Measurements from ENCODE around the gene KAT6B.

KAT6B gene

GRCh38 chr10:74823791-74824183 is 2.6 kb upstream of the KAT6B start:
- no peak for DNase-seq (ENCODE audit: low read depth)

GRCh38 chr10:74824184-74824899 is 2.1 kb upstream of the KAT6B start:
- no peak for DNase-seq (ENCODE audit: low read depth)

DNA sequence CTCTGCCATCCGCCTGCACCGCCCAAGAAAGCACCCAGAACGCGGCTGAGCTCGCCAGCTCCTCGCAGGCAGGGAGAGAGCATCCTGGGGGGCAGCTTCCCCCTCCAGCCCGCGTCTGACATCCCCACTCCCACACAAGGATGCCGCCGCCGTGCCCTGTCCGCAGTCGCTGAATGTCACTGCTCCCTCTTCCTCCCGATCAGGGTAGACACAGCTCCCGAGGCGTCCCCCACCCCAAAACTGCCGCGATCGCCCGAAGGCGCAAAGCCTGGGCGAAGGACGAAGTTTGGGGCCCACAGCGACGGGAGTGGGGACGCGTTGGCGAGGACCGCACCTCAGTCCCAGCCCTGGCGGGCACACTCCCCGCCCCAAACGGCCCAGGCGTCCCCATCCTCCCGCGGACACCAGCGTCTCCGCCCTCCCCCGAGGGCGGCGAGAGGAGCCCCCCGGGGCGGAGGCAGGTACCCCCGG is 1.5 kb upstream of the KAT6B start:
- no peak for DNase-seq (ENCODE audit: low read depth)

GRCh38 chr10:74825371-74826141 is 844 bp upstream of the KAT6B start:
- DNase-seq (ENCODE audit: low read depth): no peak

- DNase-seq (ENCODE audit: low read depth): no peak
Observed at GRCh38 chr10:74827045-74827441, 643 bp downstream of the KAT6B start.

DNA sequence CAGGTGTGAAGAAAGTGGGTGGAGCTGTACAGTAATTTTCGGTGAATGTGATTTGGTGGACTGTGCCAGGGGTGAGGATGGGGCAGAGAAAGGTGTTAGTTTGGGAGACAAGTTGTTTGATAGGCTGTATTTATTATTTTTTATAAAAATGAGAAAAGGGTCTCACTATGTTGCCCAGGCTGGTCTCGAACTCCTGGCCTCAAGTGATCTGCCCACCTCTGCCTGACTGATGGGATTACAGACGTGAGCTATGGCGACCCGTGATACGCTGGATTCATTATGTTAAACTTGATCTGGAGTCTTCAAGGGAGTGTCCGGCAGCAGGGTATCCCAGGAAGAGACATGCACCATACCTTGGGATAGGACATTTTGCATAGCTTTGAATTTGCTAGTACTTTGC is 1.3 kb downstream of the KAT6B start:
- no peak for DNase-seq (ENCODE audit: low read depth)

GRCh38 chr10:74828946-74829345 is 2.5 kb downstream of the KAT6B start:
- no peak for DNase-seq (ENCODE audit: low read depth)

GRCh38 chr10:74831518-74832120 is 5.2 kb downstream of the KAT6B start:
- DNase-seq (ENCODE audit: low read depth): no peak

DNA sequence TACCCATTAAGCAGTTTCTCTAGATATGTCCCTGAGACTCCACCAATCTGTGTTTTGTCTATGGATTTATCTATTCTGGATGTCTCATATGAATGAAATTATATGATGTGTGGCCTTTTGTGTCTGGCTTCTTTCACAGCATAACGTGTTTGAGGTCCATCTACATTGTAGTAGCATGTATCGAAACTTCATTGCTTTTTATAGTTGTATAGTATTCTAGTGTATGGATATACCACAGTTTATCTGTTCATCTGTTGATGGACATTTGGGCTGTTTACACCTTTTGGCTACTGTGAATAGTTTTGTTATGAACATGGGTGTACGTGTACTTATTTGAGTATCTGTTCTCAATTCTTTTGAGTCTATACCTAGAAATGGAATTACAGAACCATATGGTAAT is 9.6 kb downstream of the KAT6B start:
- DNase-seq (ENCODE audit: low read depth): no peak

GRCh38 chr10:74836877-74837276 is 10.5 kb downstream of the KAT6B start:
- DNase-seq (ENCODE audit: low read depth): no peak

GRCh38 chr10:74837743-74838142 is 11.3 kb downstream of the KAT6B start:
- no peak for DNase-seq (ENCODE audit: low read depth)

DNA sequence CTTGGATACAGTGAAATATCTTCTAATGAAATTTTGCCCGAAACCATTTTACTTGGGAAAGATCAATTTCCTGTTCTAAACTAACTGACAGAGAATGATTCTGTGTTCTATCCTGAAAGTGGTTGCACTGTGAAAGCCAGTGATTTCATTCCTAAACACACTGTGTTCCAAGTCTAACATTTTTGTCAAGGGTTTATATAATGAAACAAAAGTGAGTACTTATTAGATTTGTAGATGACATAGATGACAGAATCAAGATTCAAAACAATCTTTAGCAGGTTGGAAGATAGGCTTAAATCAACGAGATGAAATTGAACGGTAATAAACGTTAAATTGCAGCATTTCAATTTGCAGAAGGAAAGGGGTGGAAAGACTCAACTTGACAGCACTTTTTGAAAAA is 13.3 kb downstream of the KAT6B start:
- DNase-seq (ENCODE audit: low read depth): no peak

GRCh38 chr10:74841265-74841973 is 15.0 kb downstream of the KAT6B start:
- no peak for DNase-seq (ENCODE audit: low read depth)

DNA sequence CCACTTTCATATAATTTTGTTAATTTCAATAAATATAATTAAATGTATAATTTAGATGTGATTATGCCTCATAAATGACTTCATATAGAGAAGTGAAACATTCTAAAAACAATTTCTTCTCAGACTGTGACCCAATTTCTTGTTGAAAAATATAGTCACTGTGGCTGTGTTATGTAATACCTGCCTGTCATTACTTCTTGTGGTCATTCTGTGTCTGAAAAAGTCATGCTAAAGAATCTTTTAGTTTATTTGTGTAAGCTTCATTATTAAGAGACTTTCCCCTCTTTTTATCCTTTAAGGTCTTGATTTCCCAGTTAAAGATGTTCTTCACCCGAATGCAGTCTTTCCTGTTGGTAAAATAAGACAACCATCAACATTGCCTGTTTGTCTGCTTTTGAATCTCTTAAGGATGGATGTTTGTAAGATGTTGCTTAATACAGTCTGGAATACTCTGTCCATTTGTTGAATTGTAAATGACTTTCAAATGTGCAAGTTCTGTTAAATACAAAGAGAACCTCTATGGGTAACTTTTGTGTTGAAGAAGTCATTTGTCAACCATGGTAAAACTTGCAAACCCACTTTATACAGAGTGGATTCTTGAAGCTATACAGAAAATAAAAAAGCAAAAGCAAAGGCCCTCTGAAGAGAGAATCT is 16.0 kb downstream of the KAT6B start:
- no peak for DNase-seq (ENCODE audit: low read depth)

DNA sequence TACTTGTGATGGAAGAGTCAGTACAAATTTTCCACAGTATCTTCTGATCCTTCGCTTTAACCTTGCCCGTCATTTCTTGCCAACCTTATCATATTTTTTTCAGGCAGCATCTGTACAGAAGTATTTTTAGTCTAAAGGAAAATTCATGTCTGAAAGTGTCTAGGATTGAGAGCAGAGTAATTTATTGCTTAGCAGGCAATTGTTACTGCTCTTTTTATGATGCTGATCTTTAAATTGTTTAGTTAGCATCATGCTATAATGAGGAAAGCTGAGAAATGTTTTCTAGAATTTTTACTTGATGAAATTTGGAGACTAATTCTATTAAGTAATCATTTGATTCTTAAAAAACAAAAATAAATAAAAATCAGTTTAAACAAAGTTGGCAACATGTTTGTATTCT is 20.6 kb downstream of the KAT6B start:
- DNase-seq (ENCODE audit: low read depth): no peak

DNA sequence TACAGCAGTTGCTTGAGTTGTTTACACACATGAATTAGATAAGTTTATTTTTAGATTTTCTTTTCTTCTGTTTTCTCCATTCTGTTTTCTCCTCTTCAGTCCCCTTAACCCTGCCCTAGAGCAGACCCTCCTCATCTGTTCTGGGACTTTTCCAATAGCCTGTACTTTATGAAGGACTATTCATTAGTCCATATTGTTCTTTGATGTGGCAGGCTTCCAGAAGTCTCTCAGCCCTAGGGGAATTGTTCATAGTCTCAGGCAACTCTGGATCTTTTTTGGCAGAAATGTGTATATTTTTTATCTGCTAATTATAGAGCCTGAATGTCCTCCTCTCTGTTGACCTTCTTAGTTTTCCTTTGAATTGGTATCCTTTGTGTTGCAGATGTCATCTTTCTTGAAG is 25.4 kb downstream of the KAT6B start:
- DNase-seq (ENCODE audit: low read depth): no peak

DNA sequence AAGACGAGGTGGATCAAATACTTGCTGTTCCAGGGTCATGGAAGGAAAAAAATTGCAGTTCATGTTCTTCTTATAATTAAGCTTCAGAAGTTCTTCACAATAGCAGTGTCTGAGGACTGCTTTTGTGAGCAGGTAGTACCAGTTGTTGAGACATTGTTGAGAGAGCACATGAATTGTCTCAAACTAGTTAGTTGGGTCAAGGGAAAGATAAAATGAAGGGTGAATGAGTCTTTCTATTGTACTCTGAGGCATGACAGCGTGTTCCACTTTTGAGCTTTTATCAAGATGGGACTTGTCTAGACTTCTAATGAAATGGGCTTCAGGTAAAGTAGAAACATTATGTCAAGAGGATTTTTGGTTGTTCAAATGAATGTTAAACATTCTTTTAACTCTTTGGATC is 26.0 kb downstream of the KAT6B start:
- no peak for DNase-seq (ENCODE audit: low read depth)

DNA sequence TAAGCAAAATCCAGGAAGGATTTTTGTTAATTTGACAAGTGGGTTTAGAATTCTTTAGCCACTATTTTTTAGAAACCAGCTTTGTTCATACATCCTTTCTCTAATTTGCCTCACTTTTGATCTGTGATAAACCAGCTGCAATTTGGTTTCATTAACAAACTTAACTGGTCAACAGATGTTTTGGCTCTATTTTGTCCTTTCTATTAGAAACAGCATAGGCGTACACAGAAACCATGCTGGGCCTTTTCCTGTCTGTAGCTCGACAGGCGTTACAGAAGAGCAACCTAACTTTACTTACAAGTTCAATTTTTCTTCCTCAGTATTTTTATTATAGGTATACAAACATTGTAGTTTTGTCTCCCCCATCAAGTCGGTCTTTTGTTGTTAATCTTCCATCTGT is 28.2 kb downstream of the KAT6B start:
- no peak for DNase-seq (ENCODE audit: low read depth)

DNA sequence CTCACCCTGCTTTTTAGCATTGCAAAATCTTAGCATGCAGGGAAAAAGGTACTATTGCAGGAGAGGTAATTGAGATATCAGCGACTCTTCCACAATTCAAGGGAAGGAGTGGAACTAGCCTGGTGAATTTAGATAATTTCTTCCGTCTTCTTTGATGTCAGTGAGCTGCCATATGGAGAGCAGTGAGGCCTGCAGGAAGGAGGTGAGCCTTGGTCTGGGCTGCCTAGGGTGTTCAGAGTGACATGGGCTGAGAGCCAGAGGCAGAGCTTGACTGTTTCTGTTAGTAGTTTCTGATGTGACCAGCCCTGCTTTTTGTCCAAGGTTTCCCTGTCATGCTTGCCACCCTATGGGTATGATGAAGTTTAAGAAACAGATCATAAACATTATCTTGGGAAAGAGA is 28.6 kb downstream of the KAT6B start:
- DNase-seq (ENCODE audit: low read depth): no peak

DNA sequence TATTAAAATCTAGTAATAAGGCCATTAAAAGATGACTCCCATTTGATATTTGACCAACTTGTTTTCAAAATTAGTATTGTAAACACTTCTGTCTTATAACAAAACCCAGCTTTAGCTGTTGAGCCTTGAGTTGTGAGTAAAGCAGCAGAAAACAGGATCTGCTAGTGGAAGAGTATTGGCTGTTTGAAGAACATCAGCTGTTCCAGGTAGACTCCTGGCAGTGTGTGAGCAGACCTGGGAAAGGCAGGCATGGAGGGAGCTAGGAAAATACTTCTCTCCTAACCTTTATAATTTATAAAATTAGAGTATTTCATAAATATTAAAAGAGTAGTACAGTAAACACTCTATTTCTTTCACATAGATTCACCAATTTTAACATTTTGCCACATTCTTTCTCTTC is 29.0 kb downstream of the KAT6B start:
- no peak for DNase-seq (ENCODE audit: low read depth)

DNA sequence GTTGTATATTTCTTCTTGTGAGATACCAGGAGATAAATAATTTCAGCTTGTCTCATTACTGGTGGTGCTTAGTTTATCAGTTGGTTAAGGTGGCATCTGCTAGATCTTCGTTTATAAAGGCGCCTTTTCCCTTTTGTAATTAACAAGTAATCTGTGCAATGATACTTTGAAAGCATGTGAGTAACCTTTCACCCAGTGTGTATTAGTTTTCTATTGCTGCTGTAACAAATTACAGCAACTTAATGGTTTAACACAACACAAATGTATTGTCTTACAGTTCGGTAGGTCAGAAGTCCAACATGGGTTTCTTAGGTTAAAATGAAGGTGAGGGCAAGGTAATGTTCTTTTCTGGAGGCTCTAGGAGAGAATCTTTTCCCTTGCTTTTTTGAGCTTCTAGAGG is 30.5 kb downstream of the KAT6B start:
- no peak for DNase-seq (ENCODE audit: low read depth)

GRCh38 chr10:74857586-74857985 is 31.2 kb downstream of the KAT6B start:
- no peak for DNase-seq (ENCODE audit: low read depth)
